GM13976 (cell line): ENCODE results near the gene SIGLECL1.

ENCODE experiments used
- DNase-seq: peaks from one replicate; pipeline ENCODE4 v3.0.0; 2012; ENCODE audit warnings: low spot score
- in situ Hi-C: fragments of 300-500 bp; cut with MboI; formaldehyde crosslinking; loops from one replicate; pipeline ENCODE4 v1.12.0; 2022; ENCODE audit warnings: low sequenced_read_pairs, mixed read lengths, inconsistent platforms; ENCODE audit not compliant: unreplicated experiment
- TF ChIP-seq, protein P1 (sequence below): IDR thresholded peaks from 2 replicates; pipeline ENCODE4 v1.5.1; 2012; ENCODE audit warnings: borderline replicate concordance, mild to moderate bottlenecking; ENCODE audit not compliant: insufficient read depth; ENCODE audit errors: extremely low read depth, missing control alignments, control extremely low read depth

Gene SIGLECL1

GRCh38 chr19:51311351-51312257 lies 60.7 kb downstream of the SIGLECL1 start, which contains the start of gene IGLON5:
TSS of gene IGLON5 (plus strand) at chr19:51311644. CDS start at chr19:51311848, 204 bp downstream.
- in situ Hi-C loops: no loop called here
- peak; percentile 39 for DNase-seq
- TF ChIP-seq, protein P1, sequence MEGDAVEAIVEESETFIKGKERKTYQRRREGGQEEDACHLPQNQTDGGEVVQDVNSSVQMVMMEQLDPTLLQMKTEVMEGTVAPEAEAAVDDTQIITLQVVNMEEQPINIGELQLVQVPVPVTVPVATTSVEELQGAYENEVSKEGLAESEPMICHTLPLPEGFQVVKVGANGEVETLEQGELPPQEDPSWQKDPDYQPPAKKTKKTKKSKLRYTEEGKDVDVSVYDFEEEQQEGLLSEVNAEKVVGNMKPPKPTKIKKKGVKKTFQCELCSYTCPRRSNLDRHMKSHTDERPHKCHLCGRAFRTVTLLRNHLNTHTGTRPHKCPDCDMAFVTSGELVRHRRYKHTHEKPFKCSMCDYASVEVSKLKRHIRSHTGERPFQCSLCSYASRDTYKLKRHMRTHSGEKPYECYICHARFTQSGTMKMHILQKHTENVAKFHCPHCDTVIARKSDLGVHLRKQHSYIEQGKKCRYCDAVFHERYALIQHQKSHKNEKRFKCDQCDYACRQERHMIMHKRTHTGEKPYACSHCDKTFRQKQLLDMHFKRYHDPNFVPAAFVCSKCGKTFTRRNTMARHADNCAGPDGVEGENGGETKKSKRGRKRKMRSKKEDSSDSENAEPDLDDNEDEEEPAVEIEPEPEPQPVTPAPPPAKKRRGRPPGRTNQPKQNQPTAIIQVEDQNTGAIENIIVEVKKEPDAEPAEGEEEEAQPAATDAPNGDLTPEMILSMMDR: no peak

- DNase-seq: no peak
- TF ChIP-seq, protein P1: no peak
- in situ Hi-C loops: no loop called here
Observed at GRCh38 chr19:51316688-51317087, 65.8 kb downstream of the SIGLECL1 start.

- no peak for DNase-seq
- in situ Hi-C loops: no loop called here
- TF ChIP-seq, protein P1: no peak
Observed at GRCh38 chr19:51317376-51317775, 66.5 kb downstream of the SIGLECL1 start.

DNA sequence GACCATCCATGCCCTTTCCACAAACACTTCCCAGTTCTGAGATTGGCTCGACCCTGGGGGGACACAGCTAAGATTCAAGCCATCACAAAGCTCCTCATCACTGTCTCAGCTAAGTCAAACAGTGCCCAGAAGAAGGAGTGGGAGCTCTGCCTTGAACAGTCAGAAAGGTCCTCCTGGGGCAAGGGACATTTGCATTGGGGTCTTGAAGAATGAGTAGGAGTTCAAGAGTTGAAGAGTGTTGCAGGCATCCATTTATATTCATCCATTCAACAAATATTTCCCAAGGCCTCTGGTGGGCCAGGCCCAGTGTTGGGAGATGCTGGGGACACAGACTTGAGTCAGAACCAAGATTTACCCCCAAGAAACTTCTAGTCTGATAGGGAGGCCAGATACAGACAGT lies 67.1 kb downstream of the SIGLECL1 start:
- in situ Hi-C loops: no loop called here
- TF ChIP-seq, protein P1: no peak
- no peak for DNase-seq
